ENCODE data around the gene WSCD2. TPM values are rescaled to one million over a fixed set of nuclear protein-coding genes. Genes with fewer than 3 reads are reported as not detected.

Gene WSCD2
- polyA plus RNA-seq, 1 experiment, result not detected

DNA sequence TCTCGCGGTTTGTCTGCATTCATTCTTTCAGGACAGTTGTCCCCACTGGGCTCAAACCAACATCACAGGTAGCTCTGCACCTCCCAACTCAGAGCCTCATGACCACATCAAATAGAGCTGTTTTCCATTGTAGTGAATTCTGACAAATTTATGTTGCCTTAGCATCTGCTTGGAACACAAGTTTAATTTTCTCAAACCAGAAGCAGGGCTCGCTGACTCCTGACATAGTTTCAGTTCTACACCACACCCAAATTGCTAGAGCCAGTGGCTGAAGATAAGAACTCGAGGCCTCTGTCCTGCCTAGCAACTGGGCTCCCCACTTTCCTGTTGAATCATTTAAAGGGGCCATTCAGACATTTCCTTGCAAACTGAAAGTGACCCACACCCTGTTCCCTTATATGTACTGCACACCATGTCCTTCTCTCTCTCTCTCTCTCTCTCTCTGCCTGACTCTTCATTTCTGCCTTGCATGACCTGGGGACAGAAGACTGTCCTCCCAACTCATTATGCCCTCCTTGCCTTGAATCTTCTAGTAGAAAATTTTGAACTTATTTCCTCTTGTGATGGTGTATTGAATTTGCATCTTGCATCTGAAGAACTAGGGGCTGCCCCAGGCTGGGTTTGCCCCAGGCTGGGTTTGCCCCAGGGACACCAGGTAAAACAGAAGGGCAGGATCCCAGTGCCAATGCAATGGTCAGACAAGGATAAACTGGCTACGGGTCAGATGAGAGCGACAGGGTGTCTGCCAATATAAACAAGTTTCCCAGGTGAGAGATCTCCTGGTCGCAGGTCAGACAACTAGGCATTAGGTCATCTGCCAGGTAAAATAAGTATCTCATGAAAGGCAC is 9.7 kb upstream of the WSCD2 start:
- TF ChIP-seq, protein P1, sequence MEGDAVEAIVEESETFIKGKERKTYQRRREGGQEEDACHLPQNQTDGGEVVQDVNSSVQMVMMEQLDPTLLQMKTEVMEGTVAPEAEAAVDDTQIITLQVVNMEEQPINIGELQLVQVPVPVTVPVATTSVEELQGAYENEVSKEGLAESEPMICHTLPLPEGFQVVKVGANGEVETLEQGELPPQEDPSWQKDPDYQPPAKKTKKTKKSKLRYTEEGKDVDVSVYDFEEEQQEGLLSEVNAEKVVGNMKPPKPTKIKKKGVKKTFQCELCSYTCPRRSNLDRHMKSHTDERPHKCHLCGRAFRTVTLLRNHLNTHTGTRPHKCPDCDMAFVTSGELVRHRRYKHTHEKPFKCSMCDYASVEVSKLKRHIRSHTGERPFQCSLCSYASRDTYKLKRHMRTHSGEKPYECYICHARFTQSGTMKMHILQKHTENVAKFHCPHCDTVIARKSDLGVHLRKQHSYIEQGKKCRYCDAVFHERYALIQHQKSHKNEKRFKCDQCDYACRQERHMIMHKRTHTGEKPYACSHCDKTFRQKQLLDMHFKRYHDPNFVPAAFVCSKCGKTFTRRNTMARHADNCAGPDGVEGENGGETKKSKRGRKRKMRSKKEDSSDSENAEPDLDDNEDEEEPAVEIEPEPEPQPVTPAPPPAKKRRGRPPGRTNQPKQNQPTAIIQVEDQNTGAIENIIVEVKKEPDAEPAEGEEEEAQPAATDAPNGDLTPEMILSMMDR (IDR thresholded peaks at IDR 0.05; ENCODE audit: insufficient read depth, low read depth, low read length), result no peak
- no peaks in the 10 kb centered on the region for H3K36me3 ChIP-seq (ENCODE audit: control insufficient read depth, insufficient read depth, low read length)
- no peak for DNase-seq (ENCODE audit: low read depth)
- CTCF ChIA-PET, result no interaction called here
- POLR2A ChIA-PET, result no interaction called here
- H3K27me3 ChIP-seq (ENCODE audit: control insufficient read depth, insufficient read depth, low read length), result no peaks in the 10 kb centered on the region
- H3K4me3 ChIP-seq (ENCODE audit: low read depth, low read length), result no peak overlapping the region

DNA sequence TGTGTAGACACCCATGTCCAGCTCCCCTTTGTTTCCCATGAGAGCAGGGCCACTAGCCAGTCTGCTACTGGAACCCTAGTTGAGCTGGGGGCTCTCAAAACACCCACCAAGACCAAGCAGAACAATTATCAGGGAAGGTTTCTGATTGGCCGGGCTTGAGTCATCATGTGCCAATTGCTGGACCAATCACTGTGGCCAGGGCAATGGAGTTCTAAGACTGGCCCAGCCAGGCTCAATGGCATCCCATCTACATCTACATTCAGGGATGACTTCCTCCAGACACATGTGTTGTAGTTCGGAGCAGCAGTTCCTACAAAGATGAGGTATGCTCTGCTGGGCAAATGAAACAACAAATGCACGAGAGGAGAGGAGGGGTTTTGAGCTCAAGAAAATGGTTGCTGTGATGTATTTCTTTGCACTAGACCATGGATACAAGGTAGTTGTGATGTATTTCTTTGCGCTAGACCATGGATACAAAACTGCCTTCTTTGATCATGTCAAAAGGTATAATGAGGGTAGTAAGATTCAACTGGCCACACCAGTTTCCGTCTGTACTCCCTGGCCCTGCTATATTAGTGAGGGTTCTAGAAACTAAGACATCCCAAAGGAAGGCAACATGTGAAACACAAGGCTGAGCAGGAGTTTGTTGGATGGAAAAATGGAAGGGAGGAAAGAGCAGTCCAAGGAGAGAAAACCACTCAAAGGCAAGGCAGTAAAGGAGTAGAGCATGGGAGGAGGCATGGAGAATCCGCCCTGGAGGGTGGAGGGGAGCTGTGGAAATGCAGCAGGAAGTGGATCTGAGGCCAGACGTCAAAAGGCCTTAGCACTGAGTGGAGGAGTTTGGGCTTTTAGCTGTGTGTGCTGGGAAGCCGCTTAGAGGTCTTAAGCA is 8.9 kb upstream of the WSCD2 start:
- CTCF ChIA-PET, result no interaction called here
- no peak for DNase-seq (ENCODE audit: low read depth)
- H3K4me3 ChIP-seq (ENCODE audit: low read depth, low read length), result no peak overlapping the region
- no peaks in the 10 kb centered on the region for H3K36me3 ChIP-seq (ENCODE audit: control insufficient read depth, insufficient read depth, low read length)
- POLR2A ChIA-PET, result no interaction called here
- TF ChIP-seq, protein P1 (IDR thresholded peaks at IDR 0.05; ENCODE audit: insufficient read depth, low read depth, low read length), result no peak
- H3K27me3 ChIP-seq (ENCODE audit: control insufficient read depth, insufficient read depth, low read length), result no peaks in the 10 kb centered on the region

DNA sequence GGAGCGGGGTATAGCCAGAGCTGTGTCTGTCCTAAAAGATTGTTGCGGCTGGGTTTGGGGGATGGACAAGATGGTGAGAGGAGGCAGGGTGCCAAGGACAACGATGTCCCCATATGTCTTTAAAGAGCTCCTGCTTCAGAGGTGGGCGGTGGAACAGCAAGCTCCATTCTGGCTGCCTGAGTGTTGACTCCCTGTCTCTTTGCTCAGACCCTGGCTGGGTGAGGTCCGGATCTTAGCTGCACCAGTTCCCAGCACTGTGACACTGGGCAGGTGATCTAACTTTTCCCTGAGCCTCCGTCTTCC is 8.3 kb upstream of the WSCD2 start:
- CTCF ChIA-PET, result no interaction called here
- POLR2A ChIA-PET, result no interaction called here
- no peaks in the 10 kb centered on the region for H3K36me3 ChIP-seq (ENCODE audit: control insufficient read depth, insufficient read depth, low read length)

DNA sequence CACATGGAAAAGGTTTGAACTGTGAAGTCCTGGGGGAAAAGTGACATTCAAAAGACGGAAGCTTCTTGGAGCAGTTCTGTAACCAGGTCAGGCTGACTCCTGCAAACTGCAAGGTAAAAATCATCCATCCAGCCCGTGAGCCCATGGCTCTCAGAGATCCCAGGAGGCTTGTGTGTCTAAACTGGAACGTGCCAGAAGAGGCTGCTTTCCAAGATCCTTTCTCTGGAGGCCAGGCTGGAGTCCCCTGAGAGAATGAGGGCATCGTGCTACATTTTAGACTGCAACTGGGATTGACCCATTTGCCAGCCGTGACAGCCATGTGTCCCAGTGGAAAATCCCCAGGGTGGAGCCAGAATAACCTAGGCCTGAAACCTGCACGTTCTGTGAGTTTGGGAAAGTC is 7.8 kb upstream of the WSCD2 start:
- no peak for DNase-seq (ENCODE audit: low read depth)
- Histone ChIP-seq H3K27me3 (ENCODE audit: control insufficient read depth, insufficient read depth, low read length) (no peaks in the 10 kb centered on the region), H3K36me3 (ENCODE audit: control insufficient read depth, insufficient read depth, low read length) (no peaks in the 10 kb centered on the region), H3K4me3 (ENCODE audit: low read depth, low read length) (no peak overlapping the region)
- ChIA-PET POLR2A (no interaction called here), CTCF (interaction anchor here (0.6 kb wide), 1 partner anchor 22 kb away, joined by 5 read pairs; no protein-coding TSS in a partner anchor)
- TF ChIP-seq, protein P1 (IDR thresholded peaks at IDR 0.05; ENCODE audit: insufficient read depth, low read depth, low read length), result no peak

More for the DNA sequence above, 8.3 kb upstream of the WSCD2 start:
- no peak for DNase-seq (ENCODE audit: low read depth)
- Histone ChIP-seq H3K27me3 (ENCODE audit: control insufficient read depth, insufficient read depth, low read length) (no peaks in the 10 kb centered on the region), H3K4me3 (ENCODE audit: low read depth, low read length) (no peak overlapping the region)
- TF ChIP-seq, protein P1 (IDR thresholded peaks at IDR 0.05; ENCODE audit: insufficient read depth, low read depth, low read length), result no peak

DNA sequence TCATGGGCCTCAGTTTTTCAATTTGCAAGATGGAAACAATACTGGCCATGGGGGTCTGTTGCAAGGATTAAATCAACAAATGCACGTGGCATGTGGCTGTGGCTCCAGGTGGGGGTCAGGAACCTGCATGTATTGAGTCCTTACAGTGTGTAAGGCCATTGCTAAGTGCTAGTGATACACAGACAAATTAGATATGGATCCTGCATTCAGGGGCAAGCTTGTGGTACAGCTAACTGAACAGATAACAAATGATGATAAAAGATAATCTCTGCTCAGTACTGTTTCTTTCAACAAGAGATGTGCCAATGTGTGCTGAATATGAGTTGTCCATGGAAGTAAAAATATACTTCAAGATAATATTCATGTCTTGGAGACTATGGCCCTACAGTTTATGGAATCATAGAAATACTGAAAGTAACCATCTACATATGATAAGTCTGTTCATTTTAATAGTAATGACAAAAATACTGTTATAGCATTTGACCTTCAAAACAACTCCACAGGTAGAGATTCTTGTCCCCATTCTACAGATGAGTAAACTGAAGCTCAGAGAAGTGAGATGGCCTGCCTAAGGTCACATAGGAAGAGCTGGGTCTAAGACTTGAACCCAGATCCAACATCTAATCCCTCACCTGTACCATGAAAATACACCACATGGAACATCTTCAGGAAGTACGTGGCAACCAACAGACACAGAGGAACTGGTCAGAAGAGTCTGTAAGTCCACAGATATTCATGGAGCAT is 7.2 kb upstream of the WSCD2 start:
- TF ChIP-seq, protein P1 (IDR thresholded peaks at IDR 0.05; ENCODE audit: insufficient read depth, low read depth, low read length), result no peak
- Histone ChIP-seq H3K36me3 (ENCODE audit: control insufficient read depth, insufficient read depth, low read length) (no peaks in the 10 kb centered on the region), H3K27me3 (ENCODE audit: control insufficient read depth, insufficient read depth, low read length) (no peaks in the 10 kb centered on the region), H3K4me3 (ENCODE audit: low read depth, low read length) (no peak overlapping the region)
- ChIA-PET CTCF (interaction anchor here (0.6 kb wide), 1 partner anchor 22 kb away, joined by 5 read pairs; no protein-coding TSS in a partner anchor), POLR2A (no interaction called here)
- no peak for DNase-seq (ENCODE audit: low read depth)
